Esophagus (tissue), 2 donors: Measurements from ENCODE around the gene TM7SF2. TPM values are rescaled to one million over a fixed set of nuclear protein-coding genes. Genes with fewer than 3 reads are reported as not detected.

Source experiments
- polyA plus RNA-seq, 2 donors: library from polyadenylated mRNA; stranded (reverse); fragments of 200-250 nt; gene quantifications; one replicate each; pipeline ENCODE4 v1.2.3, GENCODE V29; 2013
- donor health status: healthy with polysubstance abuse.
- donor health status: Bipolar disorder and iron deficiency.

Gene TM7SF2
- polyA plus RNA-seq, 2 donors, result 48.3 to 68.3 TPM

Other genes with a start within 250 kb of the TM7SF2 start
- gene EHD1, start 233.3 kb upstream of the TM7SF2 start, polyA plus RNA-seq, result 10 to 100 TPM; 16.1 to 28.7 TPM
- 10 to 100 TPM; 10.4 to 11.4 TPM for gene ATG2A, start 194.7 kb upstream of the TM7SF2 start, polyA plus RNA-seq
- 10 to 100 TPM in 1 of 2 donors, 1 to 10 TPM in 1; 6.6 to 11.0 TPM for gene PPP2R5B, start 187.2 kb upstream of the TM7SF2 start, polyA plus RNA-seq
- not detected for gene GPHA2, start 176.0 kb upstream of the TM7SF2 start, polyA plus RNA-seq
- not detected for gene MAJIN, start 139.8 kb upstream of the TM7SF2 start, polyA plus RNA-seq
- under 1 TPM; 0.22 to 0.35 TPM for gene BATF2, start 114.9 kb upstream of the TM7SF2 start, polyA plus RNA-seq
- gene ARL2, start 97.7 kb upstream of the TM7SF2 start, polyA plus RNA-seq, result 10 to 100 TPM; 44.5 to 68.6 TPM
- gene SNX15, start 84.4 kb upstream of the TM7SF2 start, polyA plus RNA-seq, result 10 to 100 TPM; 14.7 to 15.6 TPM
- gene SAC3D1, start 70.7 kb upstream of the TM7SF2 start, polyA plus RNA-seq, result 10 to 100 TPM in 1 of 2 donors, 1 to 10 TPM in 1; 6.2 to 12.1 TPM
- gene NAALADL1, start 53.3 kb upstream of the TM7SF2 start, polyA plus RNA-seq, result 1 to 10 TPM; 3.0 to 6.0 TPM
- 1 to 10 TPM; 4.3 to 8.8 TPM for gene CDCA5, start 27.8 kb upstream of the TM7SF2 start, polyA plus RNA-seq
- gene ZFPL1, start 27.6 kb upstream of the TM7SF2 start, polyA plus RNA-seq, result 10 to 100 TPM; 30.6 to 30.9 TPM
- 10 to 100 TPM; 62.3 to 70.4 TPM for gene VPS51, start 15.7 kb upstream of the TM7SF2 start, polyA plus RNA-seq
- gene ZNHIT2, start 5.8 kb downstream of the TM7SF2 start, polyA plus RNA-seq, result 10 to 100 TPM; 12.4 to 13.3 TPM
- gene FAU, start 10.3 kb downstream of the TM7SF2 start, polyA plus RNA-seq, result 100 to 1,000 TPM; 789 to 817 TPM
- gene MRPL49, start 10.4 kb downstream of the TM7SF2 start, polyA plus RNA-seq, result 10 to 100 TPM; 18.9 to 44.3 TPM
- gene SYVN1, start 22.6 kb downstream of the TM7SF2 start, polyA plus RNA-seq, result 10 to 100 TPM; 16.4 to 17.8 TPM
- not detected for gene SPDYC, start 58.4 kb downstream of the TM7SF2 start, polyA plus RNA-seq
- gene CAPN1, start 70.1 kb downstream of the TM7SF2 start, polyA plus RNA-seq, result 100 to 1,000 TPM; 323 to 450 TPM
- 1 to 10 TPM; 8.5 to 9.2 TPM for gene POLA2, start 150.1 kb downstream of the TM7SF2 start, polyA plus RNA-seq
- gene CDC42EP2, start 203.0 kb downstream of the TM7SF2 start, polyA plus RNA-seq, result 1 to 10 TPM; 4.4 to 4.7 TPM
- gene DPF2, start 222.0 kb downstream of the TM7SF2 start, polyA plus RNA-seq, result 10 to 100 TPM; 12.2 to 17.4 TPM
- gene TIGD3, start 242.9 kb downstream of the TM7SF2 start, polyA plus RNA-seq, result under 1 TPM; 0.10 to 0.16 TPM